NB4 (cell line): ENCODE measurements around the gene ATP5MC2.

Experiments
- CTCF ChIP-seq: IDR thresholded peaks from one replicate; pipeline ENCODE4 v1.5.1; 2012; ENCODE audit warnings: low read depth, low read length
- MYC ChIP-seq: IDR thresholded peaks from 2 replicates; pipeline ENCODE4 v1.6.1; 2011; ENCODE audit warnings: low read depth, low read length
- POLR2A ChIP-seq: IDR thresholded peaks from 2 replicates; pipeline ENCODE4 v1.6.1; 2011; ENCODE audit warnings: mild to moderate bottlenecking; ENCODE audit not compliant: insufficient read length; ENCODE audit errors: extremely low read depth
- TF ChIP-seq, protein P1 (sequence below): IDR thresholded peaks from 2 replicates; pipeline ENCODE4 v1.6.1; 2011; ENCODE audit warnings: low read depth, low read length

- TF ChIP-seq CTCF (no peak), POLR2A (no peak), MYC (no peak)
- TF ChIP-seq, protein P1, sequence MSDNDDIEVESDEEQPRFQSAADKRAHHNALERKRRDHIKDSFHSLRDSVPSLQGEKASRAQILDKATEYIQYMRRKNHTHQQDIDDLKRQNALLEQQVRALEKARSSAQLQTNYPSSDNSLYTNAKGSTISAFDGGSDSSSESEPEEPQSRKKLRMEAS: no peak
These were observed 30.2 kb upstream of the ATP5MC2 start for GRCh38 chr12:53706080-53706479.
